AG04450 (cell line): Measurements from ENCODE around the gene RACK1. TPM values are rescaled to one million over a fixed set of nuclear protein-coding genes. Genes with fewer than 3 reads are reported as not detected.
A peak's percentile ranks its signal among the peaks of the same experiment; 100 is the strongest.

ENCODE experiments used
- CTCF ChIA-PET: fragments of 300-600, 350-600 bp; formaldehyde crosslinking; extraction: SDS; loops from one replicate; lab custom pipeline; 2022; ENCODE audit warnings: antibody characterized with exemption, inconsistent platforms; lab: Charles Lee
- POLR2A ChIA-PET: fragments of 350-600 bp; formaldehyde crosslinking; extraction: SDS; loops from one replicate; lab custom pipeline; 2021; ENCODE audit warnings: antibody characterized with exemption, inconsistent platforms; lab: Yijun Ruan, JAX
- DNase-seq: peaks from one replicate; pipeline ENCODE4 v3.0.0-alpha.2; 2011; ENCODE audit warnings: low read depth, low spot score
- H3K27ac ChIP-seq: one replicate; pipeline ENCODE4 v1.5.1; 2012; ENCODE audit warnings: low read depth, low read length, control low read depth
- H3K27me3 ChIP-seq: one replicate; pipeline ENCODE4 v1.6.0; 2012; ENCODE audit warnings: low read length; ENCODE audit not compliant: control insufficient read depth, insufficient read depth
- H3K4me3 ChIP-seq: 2 replicates; pipeline ENCODE4 v1.5.1; 2011; ENCODE audit warnings: mild to moderate bottlenecking, low read depth, low read length, control low read depth
- H3K9me3 ChIP-seq: 2 replicates; pipeline ENCODE4 v1.5.1; 2012; ENCODE audit warnings: low read length; ENCODE audit not compliant: control insufficient read depth, insufficient read depth
- CTCF ChIP-seq: IDR thresholded peaks from 2 replicates; pipeline ENCODE4 v1.5.1; 2011; ENCODE audit warnings: low read depth, low read length, control low read depth, inconsistent platforms
- polyA plus RNA-seq: library from polyadenylated mRNA; depleted of rRNA; stranded (reverse); fragments of >200 nt; gene quantifications from 2 replicates; pipeline ENCODE4 v1.2.3, GENCODE V29; 2011

The RACK1 gene
- polyA plus RNA-seq, 1 experiment: 4,422 TPM

GRCh38 chr5:181220178-181220515 lies 23.6 kb downstream of the RACK1 start:
- TF ChIP-seq CTCF: no peak
- POLR2A ChIA-PET: no interaction called here
- DNase-seq: no peak
- Histone ChIP-seq H3K27ac (no peak overlapping the region), H3K9me3 (no peaks in the 10 kb centered on the region; the same call in 1 of the 2 replicates), H3K4me3 (no peak overlapping the region), H3K27me3 (no peaks in the 10 kb centered on the region)
- CTCF ChIA-PET: interaction anchor here (0.6 kb wide), 1 partner anchor 35 kb away, joined by 3 read pairs; no protein-coding TSS in a partner anchor

GRCh38 chr5:181219262-181220177 lies 24.2 kb downstream of the RACK1 start:
- ChIA-PET CTCF (interaction anchor here (0.6 kb wide), 1 partner anchor 36 kb away, joined by 3 read pairs; no protein-coding TSS in a partner anchor), POLR2A (no interaction called here)
- DNase-seq: no peak
- no peak overlapping the region for H3K4me3 ChIP-seq
- H3K27me3 ChIP-seq: peaks cover 3% of the 10 kb centered on the region
- H3K27ac ChIP-seq: no peak overlapping the region
- no peak for TF ChIP-seq CTCF
- H3K9me3 ChIP-seq: no peaks in the 10 kb centered on the region; the same call in 1 of the 2 replicates

- DNase-seq: no peak
Measured at GRCh38 chr5:181218795-181219124, 24.9 kb downstream of the RACK1 start.

GRCh38 chr5:181217803-181218062 lies 26.0 kb downstream of the RACK1 start:
- Histone ChIP-seq H3K4me3 (peak overlapping the region; percentile 56), H3K27ac (peak overlapping the region; percentile 31), H3K27me3 (peaks cover 3% of the 10 kb centered on the region), H3K9me3 (no peaks in the 10 kb centered on the region; the same call in 1 of the 2 replicates)
- POLR2A ChIA-PET: interaction anchor here (0.9 kb wide), 1 partner anchor 26 kb away, joined by 3 read pairs; no protein-coding TSS in a partner anchor
- CTCF ChIA-PET: no interaction called here
- no peak for TF ChIP-seq CTCF
- DNase-seq: no peak

More at GRCh38 chr5:181218795-181219124, 24.9 kb downstream of the RACK1 start:
- no peak overlapping the region for H3K27ac ChIP-seq
- H3K4me3 ChIP-seq: peak overlapping the region; percentile 50
- H3K27me3 ChIP-seq: peaks cover 3% of the 10 kb centered on the region
- H3K9me3 ChIP-seq: no peaks in the 10 kb centered on the region; the same call in 1 of the 2 replicates
- ChIA-PET CTCF (no interaction called here), POLR2A (no interaction called here)
- no peak for TF ChIP-seq CTCF

GRCh38 chr5:181217111-181217802 lies 26.4 kb downstream of the RACK1 start:
- POLR2A ChIA-PET: interaction anchor here (0.9 to 1.8 kb wide), 2 partner anchors 10 to 26 kb away, joined by 3 to 4 read pairs; no protein-coding TSS in a partner anchor
- Histone ChIP-seq H3K4me3 (peak overlapping the region; percentile 56), H3K27me3 (peaks cover 3% of the 10 kb centered on the region), H3K27ac (peak overlapping the region; percentile 31), H3K9me3 (no peaks in the 10 kb centered on the region; the same call in 1 of the 2 replicates)
- no peak for DNase-seq
- CTCF ChIA-PET: no interaction called here
- TF ChIP-seq CTCF: no peak
